Hypothalamus (tissue), 51 donors: ENCODE data around the gene MRAP.
"Not testable (repeated sequence)": the region's sequence is repeated elsewhere in the genome, so short reads cannot be mapped to it uniquely, and the experiment has no call there.

Source experiments
- DNase-seq, 51 donors: peaks; one replicate each; lab custom pipeline; 2025; lab: John Stamatoyannopoulos, UW

MRAP gene

GRCh38 chr21:32299695-32300094 is 1.0 kb downstream of the MRAP start:
- no peak for DNase-seq

DNA sequence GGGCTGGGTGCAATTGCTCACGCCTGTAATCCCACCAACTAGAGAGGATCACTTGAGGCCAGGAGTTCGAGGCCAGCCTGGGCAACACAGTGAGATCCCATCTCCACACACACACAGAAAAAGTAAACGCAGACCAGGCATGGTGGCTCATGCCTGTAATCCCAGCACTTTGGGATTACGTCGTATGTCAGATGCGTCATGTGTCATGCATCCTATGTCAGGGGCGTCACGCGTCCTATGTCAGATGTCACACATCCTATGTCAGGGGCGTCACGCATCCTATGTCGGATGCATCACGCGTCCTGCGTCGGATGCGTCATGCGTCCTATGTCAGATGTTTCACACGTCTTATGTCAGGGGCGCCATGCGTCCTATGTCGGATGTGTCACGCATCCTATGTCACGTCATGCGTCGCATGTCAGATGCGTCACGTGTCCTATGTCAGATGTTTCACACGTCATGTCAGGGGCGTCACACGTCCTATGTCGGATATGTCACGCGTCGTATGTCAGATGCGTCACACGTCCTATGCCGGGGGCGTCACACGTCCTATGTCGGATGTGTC is 1.5 kb downstream of the MRAP start:
- no peak for DNase-seq

DNA sequence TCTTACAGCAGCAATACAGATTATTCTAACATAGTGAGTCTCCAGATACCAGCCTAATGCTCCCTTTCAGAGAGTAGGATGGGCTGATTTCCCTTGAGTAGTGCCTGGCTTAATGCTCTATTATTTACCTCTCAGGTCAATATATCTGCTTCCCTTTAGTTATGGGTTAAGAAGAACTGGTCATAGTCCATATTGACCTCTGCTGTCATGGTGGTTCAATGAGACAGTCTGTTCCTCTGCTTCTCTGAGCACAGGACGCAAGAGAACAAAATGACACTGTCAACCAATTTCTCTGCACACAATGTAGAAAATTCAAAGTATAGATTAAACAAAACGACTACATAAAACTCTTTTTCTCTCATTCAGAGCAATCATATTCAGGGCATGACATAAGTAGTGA is 2.9 kb downstream of the MRAP start:
- DNase-seq: no peak

DNA sequence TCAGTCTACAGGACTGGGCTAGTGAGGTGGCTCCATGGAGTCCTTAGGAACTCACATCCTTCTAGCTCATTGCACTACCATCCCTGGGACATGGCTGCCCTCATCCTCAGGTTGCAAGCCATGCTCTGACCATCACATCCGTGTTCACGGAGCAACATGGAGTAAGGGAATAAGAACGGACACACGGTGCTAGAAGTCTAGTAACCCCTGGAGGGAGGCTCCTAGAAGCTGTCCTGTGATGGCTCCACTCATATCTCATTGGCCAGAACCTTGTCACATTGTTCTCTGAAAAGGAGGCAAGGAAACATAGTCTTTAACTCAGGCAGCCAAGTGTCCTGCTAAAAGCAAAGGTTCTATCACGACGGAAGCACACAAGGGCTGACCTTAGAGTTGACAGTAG is 3.9 kb downstream of the MRAP start:
- DNase-seq: no peak

- DNase-seq: no peak
Measured at GRCh38 chr21:32303385-32303784, 4.7 kb downstream of the MRAP start.

- DNase-seq: no peak
Measured at GRCh38 chr21:32304998-32305397, 6.3 kb downstream of the MRAP start.

- DNase-seq: peak in 44 of 51 donors; percentile 20 to 90 (median 70)
Measured at GRCh38 chr21:32306021-32306780, 7.5 kb downstream of the MRAP start.

DNA sequence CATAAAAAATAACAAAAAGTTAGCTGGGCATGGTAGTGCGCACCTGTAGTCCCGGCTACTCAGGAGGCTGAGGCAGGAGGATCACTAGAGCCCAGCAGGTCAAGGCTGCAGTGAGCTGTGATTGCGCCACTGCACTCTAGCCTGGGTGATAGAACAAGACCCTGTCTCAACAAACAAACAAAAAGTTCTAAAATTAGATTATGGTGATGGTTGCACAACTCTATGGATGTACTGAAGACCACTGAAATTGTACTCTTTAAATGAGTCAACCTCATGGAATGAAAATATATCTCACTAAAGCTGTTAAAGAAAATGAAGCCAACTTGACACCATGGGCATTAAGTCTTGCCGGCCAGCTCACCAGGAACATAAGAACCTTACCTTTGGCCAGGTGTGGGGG is 9.1 kb downstream of the MRAP start:
- no peak for DNase-seq

DNA sequence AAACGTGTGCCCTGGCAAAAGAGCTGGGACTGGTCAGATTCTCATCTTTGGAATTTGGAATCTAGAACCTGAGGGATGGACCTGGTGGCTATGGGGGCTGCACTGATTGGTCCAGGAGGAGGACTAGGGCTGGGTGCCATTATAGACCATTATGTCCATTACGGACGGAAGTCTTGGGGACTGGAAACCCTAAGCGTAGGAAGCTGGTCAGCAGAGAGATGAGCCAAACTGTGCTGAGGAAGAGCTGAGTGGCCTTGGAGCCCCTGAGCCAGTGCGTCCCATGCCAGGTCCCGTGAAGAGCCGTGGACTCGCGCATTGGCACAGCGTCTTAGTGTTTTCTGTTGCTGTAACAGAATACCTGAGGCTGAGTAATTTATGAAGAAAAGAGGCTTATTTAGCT is 10.0 kb downstream of the MRAP start:
- DNase-seq: no peak

- DNase-seq: no peak
Measured at GRCh38 chr21:32309906-32310460, 11.3 kb downstream of the MRAP start.

DNA sequence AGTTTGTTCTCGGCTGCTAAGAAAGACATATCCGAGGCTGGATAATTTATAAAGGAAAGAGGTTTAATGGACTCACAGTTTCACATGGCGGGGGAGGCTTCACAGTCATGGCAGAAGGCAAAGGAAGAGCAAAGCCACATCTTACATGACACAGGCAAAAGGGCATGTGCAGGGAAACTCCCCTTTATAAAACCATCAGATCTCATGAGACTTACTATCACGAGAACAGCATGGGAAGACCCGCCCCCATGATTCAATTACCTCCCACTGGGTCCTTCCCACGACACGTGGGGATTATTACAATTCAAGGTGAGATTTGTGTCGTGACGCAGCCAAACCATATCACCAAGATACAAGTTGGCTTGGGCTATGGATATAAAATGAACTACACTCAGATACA is 12.3 kb downstream of the MRAP start:
- not testable (repeated sequence) for DNase-seq

DNA sequence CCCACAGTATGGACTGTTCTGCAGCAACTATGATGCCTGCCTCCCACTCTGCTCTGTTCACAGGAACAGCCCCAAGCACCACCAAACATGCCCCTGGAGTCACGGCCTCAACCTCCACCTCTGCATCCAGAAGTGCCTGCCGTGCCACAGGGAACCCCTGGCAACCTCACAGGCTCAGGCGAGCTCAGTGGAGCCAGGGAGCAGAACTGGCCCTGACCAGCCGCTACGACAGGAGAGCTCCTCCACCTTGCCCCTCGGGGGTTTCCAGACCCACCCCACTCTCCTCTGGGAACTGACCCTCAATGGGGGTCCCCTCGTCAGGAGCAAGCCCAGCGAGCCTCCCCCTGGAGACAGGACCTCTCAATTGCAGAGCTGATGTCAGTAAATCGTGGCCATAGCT is 13.0 kb downstream of the MRAP start:
- DNase-seq: no peak

DNA sequence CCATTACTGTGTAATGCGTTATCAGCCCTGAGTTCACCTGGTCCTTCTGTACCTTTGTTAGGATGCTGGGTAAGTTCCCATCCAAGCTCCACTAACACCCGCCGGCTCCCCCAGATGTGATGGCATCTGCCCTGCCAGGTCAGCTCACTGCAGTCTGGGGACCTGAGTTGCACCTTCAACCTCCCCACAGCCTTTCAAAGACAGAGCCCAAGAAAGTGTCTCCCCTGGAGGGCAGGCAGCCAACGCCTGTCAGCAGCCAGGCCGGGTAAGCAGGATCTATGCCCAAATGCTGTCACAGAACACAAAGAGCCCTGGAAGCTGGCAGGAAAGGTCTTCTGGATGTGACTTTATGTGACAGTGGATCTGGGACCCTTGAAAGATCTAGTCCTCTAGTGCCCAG is 13.7 kb downstream of the MRAP start:
- DNase-seq: peak in 2 of 51 donors; percentile 7 to 14

DNA sequence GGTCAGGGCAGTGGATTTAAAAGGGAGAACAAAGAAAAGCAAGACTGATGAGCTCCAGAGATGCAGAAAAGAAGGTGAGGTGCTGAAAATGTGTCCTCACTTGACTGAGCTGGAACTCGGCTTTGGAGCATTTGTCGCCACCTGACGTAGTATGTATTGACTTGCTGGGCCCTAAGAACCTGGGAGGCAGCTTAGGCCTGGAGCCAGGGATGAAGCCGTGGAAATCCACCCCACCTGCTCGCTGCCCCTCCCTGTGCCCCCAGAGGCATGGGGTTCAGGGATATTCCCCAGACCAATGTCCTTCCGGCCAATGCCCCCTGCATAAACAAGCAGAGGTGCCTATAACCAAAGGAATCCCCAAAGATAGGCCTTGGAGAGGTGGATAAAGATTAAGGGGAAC is 14.3 kb downstream of the MRAP start:
- no peak for DNase-seq

GRCh38 chr21:32314806-32315205 is 16.2 kb downstream of the MRAP start:
- DNase-seq: no peak

GRCh38 chr21:32315511-32316281 is 17.0 kb downstream of the MRAP start:
- DNase-seq: no peak

- DNase-seq: no peak
Measured at GRCh38 chr21:32316361-32317215, 17.9 kb downstream of the MRAP start.

GRCh38 chr21:32317726-32318125 is 19.1 kb downstream of the MRAP start:
- no peak for DNase-seq

DNA sequence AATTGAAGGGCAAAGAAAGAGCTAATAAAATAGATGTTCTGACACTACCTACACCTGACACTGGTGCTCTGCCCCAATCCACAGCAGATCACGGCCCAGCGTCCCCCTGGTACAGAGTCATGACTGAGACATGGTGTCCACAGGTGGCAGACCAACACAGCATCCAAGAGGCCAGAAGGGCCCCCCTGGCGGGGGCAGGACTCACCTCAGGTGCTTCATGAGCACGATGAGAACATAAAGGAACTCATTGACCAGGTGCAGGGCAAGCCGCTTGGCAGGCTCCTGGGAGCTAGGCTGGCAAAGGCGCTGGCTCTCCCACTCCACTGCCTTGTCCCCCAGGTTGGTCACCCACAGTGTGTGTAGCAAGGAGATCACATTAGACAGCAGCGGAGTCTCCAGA is 20.4 kb downstream of the MRAP start:
- DNase-seq: no peak

DNA sequence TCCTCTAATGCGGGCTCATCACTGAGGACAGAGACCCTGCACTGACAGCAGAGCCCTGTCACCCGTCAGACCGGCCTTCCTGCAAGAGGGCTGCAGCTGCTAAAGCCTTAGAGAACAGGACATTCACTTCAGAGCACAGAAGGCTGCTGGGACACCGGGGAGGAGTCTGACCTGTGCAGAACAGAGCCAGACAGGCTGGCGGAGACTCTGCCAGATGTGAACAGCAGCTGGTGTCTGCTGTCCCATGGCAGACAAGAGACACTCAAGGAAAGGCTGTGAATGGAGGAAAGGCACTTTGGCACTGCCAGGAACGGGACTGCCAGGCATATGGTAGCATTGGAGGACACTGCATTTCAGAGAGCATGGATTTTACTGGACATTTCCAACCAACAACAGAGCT is 21.4 kb downstream of the MRAP start:
- peak in 8 of 51 donors; percentile 4 to 26 (median 10) for DNase-seq

- DNase-seq: no peak
Measured at GRCh38 chr21:32320726-32321125, 22.1 kb downstream of the MRAP start.
